Liver (tissue), 9 donors: ENCODE data around the gene SPRYD7. TPM values are rescaled to one million over a fixed set of nuclear protein-coding genes. Genes with fewer than 3 reads are reported as not detected.

Experiments
- DNase-seq: peaks from one replicate; pipeline ENCODE4 v3.0.0-alpha.2; 2017; ENCODE audit warnings: low spot score
- H3K27ac ChIP-seq, 2 donors: one replicate each; pipeline ENCODE4 v1.7.0; 2013; ENCODE audit warnings: inconsistent platforms in 2 of 2, low read length in 2 of 2, control low read depth in 1 of 2, low read depth in 1 of 2, mild to moderate bottlenecking in 1 of 2
- H3K27me3 ChIP-seq, 4 donors: one replicate each; pipeline versions ENCODE4 v1.6.1 to v1.7.0; 2013; ENCODE audit warnings: low read length in 3 of 4, inconsistent platforms in 1 of 4, mild to moderate bottlenecking in 1 of 4, moderate library complexity in 1 of 4; ENCODE audit not compliant: control insufficient read depth in 4 of 4, insufficient read depth in 4 of 4
- H3K36me3 ChIP-seq, 4 donors: one replicate each; pipeline versions ENCODE4 v1.6.1 to v1.7.0; 2013; ENCODE audit warnings: low read length in 3 of 4, mild to moderate bottlenecking in 3 of 4, low read depth in 1 of 4, moderate library complexity in 1 of 4; ENCODE audit not compliant: control insufficient read depth in 4 of 4, insufficient read depth in 3 of 4
- H3K4me1 ChIP-seq, 4 donors: one replicate each; pipeline versions ENCODE4 v1.6.1 to v1.7.0; 2013; ENCODE audit warnings: low read length in 3 of 4, mild to moderate bottlenecking in 3 of 4, moderate library complexity in 1 of 4; ENCODE audit not compliant: control insufficient read depth in 4 of 4, insufficient read depth in 4 of 4
- H3K4me3 ChIP-seq, 3 donors: one replicate each; pipeline versions ENCODE4 v1.6.1 to v1.7.0; 2013; ENCODE audit warnings: low read length in 3 of 3, control low read depth in 1 of 3, low read depth in 1 of 3, mild to moderate bottlenecking in 1 of 3
- H3K9ac ChIP-seq, 2 donors: one replicate each; pipeline ENCODE4 v1.7.0; 2013; ENCODE audit warnings: low read length in 2 of 2, mild to moderate bottlenecking in 2 of 2, moderate library complexity in 2 of 2, control low read depth in 1 of 2, low read depth in 1 of 2
- H3K9me3 ChIP-seq, 4 donors: one replicate each; pipeline versions ENCODE4 v1.6.1 to v1.7.0; 2013; ENCODE audit warnings: low read length in 3 of 4; ENCODE audit not compliant: control insufficient read depth in 4 of 4
- EGR1 ChIP-seq, 2 donors: IDR thresholded peaks; 2 replicates each; pipeline ENCODE4 v1.6.1; 2016 to 2018; ENCODE audit warnings: antibody characterized with exemption in 2 of 2, low read depth in 2 of 2
- FOXA1 ChIP-seq: IDR thresholded peaks from 2 replicates; pipeline ENCODE4 v1.6.1; 2016; ENCODE audit warnings: antibody characterized with exemption
- FOXA2 ChIP-seq: IDR thresholded peaks from 2 replicates; pipeline ENCODE4 v1.6.1; 2016; ENCODE audit warnings: antibody characterized with exemption
- GABPA ChIP-seq, 2 donors: IDR thresholded peaks in 1 of 2; conservative IDR thresholded peaks in 1 of 2; 2 replicates each; pipeline ENCODE4 v1.6.1; 2016; ENCODE audit warnings: antibody characterized with exemption in 2 of 2, mild to moderate bottlenecking in 1 of 2, moderate library complexity in 1 of 2
- HNF4A ChIP-seq, 2 donors: conservative IDR thresholded peaks; 2 replicates each; pipeline ENCODE4 v1.6.1; 2016; ENCODE audit warnings: antibody characterized with exemption in 2 of 2, mild to moderate bottlenecking in 2 of 2
- HNF4G ChIP-seq: IDR thresholded peaks from 2 replicates; pipeline ENCODE4 v1.6.1; 2016; ENCODE audit warnings: antibody characterized with exemption
- JUND ChIP-seq, 2 donors: IDR thresholded peaks; 2 replicates each; pipeline ENCODE4 v1.6.1; 2016; ENCODE audit warnings: antibody characterized with exemption in 2 of 2
- MAX ChIP-seq: IDR thresholded peaks from 2 replicates; pipeline ENCODE4 v1.6.1; 2016; ENCODE audit warnings: antibody characterized with exemption
- NR2F2 ChIP-seq: IDR thresholded peaks from 2 replicates; pipeline ENCODE4 v1.6.1; 2016; ENCODE audit warnings: antibody characterized with exemption
- RAD21 ChIP-seq, 2 donors: IDR thresholded peaks; 2 replicates each; pipeline ENCODE4 v1.6.1; 2016; ENCODE audit warnings: antibody characterized with exemption in 2 of 2, mild to moderate bottlenecking in 2 of 2
- REST ChIP-seq: IDR thresholded peaks from 2 replicates; pipeline ENCODE4 v1.6.1; 2016; ENCODE audit warnings: antibody characterized with exemption, mild to moderate bottlenecking
- RXRA ChIP-seq, 2 donors: IDR thresholded peaks; 2 replicates each; pipeline ENCODE4 v1.6.1; 2017 to 2018; ENCODE audit warnings: antibody characterized with exemption in 2 of 2, mild to moderate bottlenecking in 1 of 2
- SP1 ChIP-seq: IDR thresholded peaks from 2 replicates; pipeline ENCODE4 v1.6.1; 2018; ENCODE audit warnings: antibody characterized with exemption, mild to moderate bottlenecking
- TAF1 ChIP-seq: conservative IDR thresholded peaks from 2 replicates; pipeline ENCODE4 v1.6.1; 2016; ENCODE audit warnings: antibody characterized with exemption, mild to moderate bottlenecking
- YY1 ChIP-seq: IDR thresholded peaks from 2 replicates; pipeline ENCODE4 v1.6.1; 2016; ENCODE audit warnings: antibody characterized with exemption, mild to moderate bottlenecking
- WGBS: extraction: QIAGEN DNeasy Blood & Tissue Kit; methylation state at CpG from one replicate; pipeline ENCODE4 v1.1.7; 2013; 5-methylcytosine and 5-hydroxymethylcytosine counted together
- polyA plus RNA-seq, 2 donors: library from polyadenylated mRNA; stranded (reverse) in 1 of 2; unstranded in 1 of 2; fragments of 200-250 nt in 1 of 2; fragments of >200 nt in 1 of 2; fragmentation: Nextera tagmentation in 1 of 2; extraction: Ambion mirVana in 1 of 2; gene quantifications; one replicate each; pipeline versions ENCODE4 v1.2.1 to v1.2.3, GENCODE V29; 2013 to 2015
- total RNA-seq, 2 donors: library from RNA; depleted of rRNA; stranded (reverse); fragments of >200 nt; gene quantifications; one replicate each; pipeline ENCODE4 v1.2.3, GENCODE V29; 2014
- TF ChIP-seq, protein P1 (sequence below): IDR thresholded peaks from 2 replicates; pipeline ENCODE4 v1.6.1; 2016; ENCODE audit warnings: antibody characterized with exemption
- TF ChIP-seq, protein P2 (sequence below): fragments of 150-350 bp; IDR thresholded peaks from 2 replicates; pipeline ENCODE4 v1.5.1; 2017; ENCODE audit warnings: improper control_type of control experiment, low read depth, low read length; ENCODE audit not compliant: missing input control
- TF ChIP-seq, protein P3 (sequence below): IDR thresholded peaks from 2 replicates; pipeline ENCODE4 v1.6.1; 2016; ENCODE audit warnings: antibody characterized with exemption
- donor health status: healthy.
- donor health status: healthy.
- donor health status: healthy.
- donor health status: healthy.
- donor health status: healthy.

SPRYD7 gene
- total and polyA plus RNA-seq, 4 donors: 3.7 to 10.1 (median 4.8) TPM

GRCh38 chr13:49975826-49976225 lies 39.7 kb upstream of the SPRYD7 start:
- WGBS: 95% methylated on average over 1 of the region's 1 CpG
- no peak overlapping the region for H3K27ac ChIP-seq
- TF ChIP-seq RAD21 (IDR thresholded peaks at IDR 0.05): no peak
- TF ChIP-seq GABPA (IDR thresholded peaks at IDR 0.05 in 1 of 2, conservative IDR thresholded peaks at IDR 0.05 in 1 of 2): no peak
- no peak for TF ChIP-seq NR2F2
- TF ChIP-seq, protein P1, sequence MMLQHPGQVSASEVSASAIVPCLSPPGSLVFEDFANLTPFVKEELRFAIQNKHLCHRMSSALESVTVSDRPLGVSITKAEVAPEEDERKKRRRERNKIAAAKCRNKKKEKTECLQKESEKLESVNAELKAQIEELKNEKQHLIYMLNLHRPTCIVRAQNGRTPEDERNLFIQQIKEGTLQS: no peak
- TF ChIP-seq YY1: no peak
- TF ChIP-seq TAF1: no peak
- no peak for TF ChIP-seq SP1
- no peak for TF ChIP-seq REST
- TF ChIP-seq HNF4G: no peak
- no peak for TF ChIP-seq EGR1 (IDR thresholded peaks at IDR 0.05; ENCODE audit: low read depth in 2 of 2)
- TF ChIP-seq MAX: no peak
- TF ChIP-seq JUND (IDR thresholded peaks at IDR 0.05): no peak
- TF ChIP-seq RXRA (IDR thresholded peaks at IDR 0.05): no peak
- TF ChIP-seq, protein P2, sequence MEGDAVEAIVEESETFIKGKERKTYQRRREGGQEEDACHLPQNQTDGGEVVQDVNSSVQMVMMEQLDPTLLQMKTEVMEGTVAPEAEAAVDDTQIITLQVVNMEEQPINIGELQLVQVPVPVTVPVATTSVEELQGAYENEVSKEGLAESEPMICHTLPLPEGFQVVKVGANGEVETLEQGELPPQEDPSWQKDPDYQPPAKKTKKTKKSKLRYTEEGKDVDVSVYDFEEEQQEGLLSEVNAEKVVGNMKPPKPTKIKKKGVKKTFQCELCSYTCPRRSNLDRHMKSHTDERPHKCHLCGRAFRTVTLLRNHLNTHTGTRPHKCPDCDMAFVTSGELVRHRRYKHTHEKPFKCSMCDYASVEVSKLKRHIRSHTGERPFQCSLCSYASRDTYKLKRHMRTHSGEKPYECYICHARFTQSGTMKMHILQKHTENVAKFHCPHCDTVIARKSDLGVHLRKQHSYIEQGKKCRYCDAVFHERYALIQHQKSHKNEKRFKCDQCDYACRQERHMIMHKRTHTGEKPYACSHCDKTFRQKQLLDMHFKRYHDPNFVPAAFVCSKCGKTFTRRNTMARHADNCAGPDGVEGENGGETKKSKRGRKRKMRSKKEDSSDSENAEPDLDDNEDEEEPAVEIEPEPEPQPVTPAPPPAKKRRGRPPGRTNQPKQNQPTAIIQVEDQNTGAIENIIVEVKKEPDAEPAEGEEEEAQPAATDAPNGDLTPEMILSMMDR: no peak
- no peak for TF ChIP-seq FOXA2
- TF ChIP-seq, protein P3, sequence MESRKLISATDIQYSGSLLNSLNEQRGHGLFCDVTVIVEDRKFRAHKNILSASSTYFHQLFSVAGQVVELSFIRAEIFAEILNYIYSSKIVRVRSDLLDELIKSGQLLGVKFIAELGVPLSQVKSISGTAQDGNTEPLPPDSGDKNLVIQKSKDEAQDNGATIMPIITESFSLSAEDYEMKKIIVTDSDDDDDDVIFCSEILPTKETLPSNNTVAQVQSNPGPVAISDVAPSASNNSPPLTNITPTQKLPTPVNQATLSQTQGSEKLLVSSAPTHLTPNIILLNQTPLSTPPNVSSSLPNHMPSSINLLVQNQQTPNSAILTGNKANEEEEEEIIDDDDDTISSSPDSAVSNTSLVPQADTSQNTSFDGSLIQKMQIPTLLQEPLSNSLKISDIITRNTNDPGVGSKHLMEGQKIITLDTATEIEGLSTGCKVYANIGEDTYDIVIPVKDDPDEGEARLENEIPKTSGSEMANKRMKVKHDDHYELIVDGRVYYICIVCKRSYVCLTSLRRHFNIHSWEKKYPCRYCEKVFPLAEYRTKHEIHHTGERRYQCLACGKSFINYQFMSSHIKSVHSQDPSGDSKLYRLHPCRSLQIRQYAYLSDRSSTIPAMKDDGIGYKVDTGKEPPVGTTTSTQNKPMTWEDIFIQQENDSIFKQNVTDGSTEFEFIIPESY: no peak
- H3K27me3 ChIP-seq: no peaks in the 10 kb centered on the region
- peaks cover 0 to 8% (median 8%) of the 10 kb centered on the region in 4 donors for H3K4me1 ChIP-seq
- no peaks in the 10 kb centered on the region for H3K9me3 ChIP-seq
- DNase-seq: no peak
- no peaks in the 10 kb centered on the region for H3K36me3 ChIP-seq
- H3K4me3 ChIP-seq: no peak overlapping the region
- H3K9ac ChIP-seq: no peak overlapping the region

GRCh38 chr13:49972709-49973108 lies 36.6 kb upstream of the SPRYD7 start:
- H3K9ac ChIP-seq: peak overlapping the region in 1 of 2 donors; percentile 19
- peak overlapping the region; percentile 34 to 50 for H3K27ac ChIP-seq
- H3K27me3 ChIP-seq: no peaks in the 10 kb centered on the region
- no peak for DNase-seq
- peak overlapping the region in 2 of 3 donors; percentile 29 to 33 for H3K4me3 ChIP-seq
- 56% methylated on average over 4 of the region's 4 CpGs for WGBS
- no peaks in the 10 kb centered on the region for H3K36me3 ChIP-seq
- H3K4me1 ChIP-seq: peaks cover 0 to 8% (median 8%) of the 10 kb centered on the region in 4 donors
- no peaks in the 10 kb centered on the region for H3K9me3 ChIP-seq
- TF ChIP-seq MAX (no peak), TAF1 (no peak), FOXA2 (no peak), FOXA1 (no peak), GABPA (IDR thresholded peaks at IDR 0.05 in 1 of 2, conservative IDR thresholded peaks at IDR 0.05 in 1 of 2) (no peak), HNF4G (no peak), YY1 (peak; percentile 29), HNF4A (conservative IDR thresholded peaks at IDR 0.05) (peak in 1 of 2 donors; percentile 9), SP1 (no peak), RAD21 (IDR thresholded peaks at IDR 0.05) (peak; percentile 16 to 25), JUND (IDR thresholded peaks at IDR 0.05) (no peak)
- TF ChIP-seq, protein P3: no peak
- TF ChIP-seq, protein P1: no peak
- TF ChIP-seq, protein P2: no peak
